Activated CD4-positive, alpha-beta T cell treated with anti-CD3 and anti-CD28 coated beads, Interleukin-2, amount 10 ng/mL, durations not matched to agents 7 days and 5 days (primary cell): Measurements from ENCODE around the gene MDGA2. TPM values are rescaled to one million over a fixed set of nuclear protein-coding genes. Genes with fewer than 3 reads are reported as not detected.

ENCODE experiments used
- CTCF ChIA-PET: fragments of 350-600 bp; sonication (Branson Sonifier 250); formaldehyde crosslinking; loops from one replicate; lab custom pipeline; 2021; ENCODE audit warnings: antibody characterized with exemption; lab: Charles Lee
- POLR2A ChIA-PET: fragments of 350-600 bp; sonication (Branson Sonifier 250); formaldehyde crosslinking; loops from one replicate; lab custom pipeline; 2021; ENCODE audit warnings: antibody characterized with exemption; lab: Charles Lee
- DNase-seq: peaks from one replicate; pipeline ENCODE4 v3.0.0-alpha.2; 2020
- H3K27ac Mint-ChIP-seq: one replicate; pipeline ENCODE4 v1.8.0; 2021; ENCODE audit warnings: mild to moderate bottlenecking, moderate library complexity, mixed read lengths
- H3K27me3 Mint-ChIP-seq: one replicate; pipeline ENCODE4 v1.8.0; 2021; ENCODE audit warnings: mixed read lengths
- H3K36me3 Mint-ChIP-seq: one replicate; pipeline ENCODE4 v1.8.0; 2021; ENCODE audit warnings: low read depth, mixed read lengths
- H3K4me1 Mint-ChIP-seq: one replicate; pipeline ENCODE4 v1.8.0; 2021; ENCODE audit warnings: mixed read lengths
- H3K4me3 Mint-ChIP-seq: one replicate; pipeline ENCODE4 v1.8.0; 2021; ENCODE audit warnings: mild to moderate bottlenecking, moderate library complexity, mixed read lengths
- H3K9me3 Mint-ChIP-seq: one replicate; pipeline ENCODE4 v1.8.0; 2021; ENCODE audit warnings: mixed read lengths
- total RNA-seq, 2 experiments: library from RNA; stranded (reverse); gene quantifications; one replicate each; pipeline ENCODE4 v1.2.3, GENCODE V29; 2021

The MDGA2 gene
- total RNA-seq, 2 experiments from 2014 or later = not detected

- ChIA-PET CTCF (interaction anchor here (0.7 kb wide), 1 partner anchor 27 kb away, joined by 3 read pairs; no protein-coding TSS in a partner anchor), POLR2A (no interaction called here)
- H3K4me3 Mint-ChIP-seq = no peak overlapping the region
- no peaks in the 10 kb centered on the region for H3K4me1 Mint-ChIP-seq
- no peaks in the 10 kb centered on the region for H3K9me3 Mint-ChIP-seq
- H3K36me3 Mint-ChIP-seq = no peaks in the 10 kb centered on the region
- no peak overlapping the region for H3K27ac Mint-ChIP-seq
- DNase-seq = no peak
- no peaks in the 10 kb centered on the region for H3K27me3 Mint-ChIP-seq
Measured at GRCh38 chr14:47595552-47595951, 79.9 kb downstream of the MDGA2 start.

- Mint-ChIP-seq H3K4me3 (no peak overlapping the region), H3K9me3 (no peaks in the 10 kb centered on the region), H3K27me3 (no peaks in the 10 kb centered on the region), H3K4me1 (no peaks in the 10 kb centered on the region), H3K36me3 (no peaks in the 10 kb centered on the region), H3K27ac (no peak overlapping the region)
- DNase-seq = no peak
- CTCF ChIA-PET = no interaction called here
- POLR2A ChIA-PET = no interaction called here
Measured at GRCh38 chr14:47590767-47591495, 84.5 kb downstream of the MDGA2 start.

- no peak overlapping the region for H3K4me3 Mint-ChIP-seq
Measured at GRCh38 chr14:47585447-47585846, 90.0 kb downstream of the MDGA2 start.

GRCh38 chr14:47567273-47567672, 108.1 kb downstream of the MDGA2 start:
- DNase-seq = no peak
- Mint-ChIP-seq H3K9me3 (peaks cover 6% of the 10 kb centered on the region), H3K27ac (no peak overlapping the region), H3K4me3 (no peak overlapping the region), H3K27me3 (no peaks in the 10 kb centered on the region), H3K4me1 (no peaks in the 10 kb centered on the region), H3K36me3 (no peaks in the 10 kb centered on the region)
- ChIA-PET CTCF (no interaction called here), POLR2A (no interaction called here)

More at GRCh38 chr14:47585447-47585846, 90.0 kb downstream of the MDGA2 start:
- Mint-ChIP-seq H3K9me3 (no peaks in the 10 kb centered on the region), H3K4me1 (no peaks in the 10 kb centered on the region), H3K27me3 (no peaks in the 10 kb centered on the region), H3K27ac (no peak overlapping the region), H3K36me3 (no peaks in the 10 kb centered on the region)
- CTCF ChIA-PET = no interaction called here
- no peak for DNase-seq
- POLR2A ChIA-PET = no interaction called here

GRCh38 chr14:47557894-47558293, 117.5 kb downstream of the MDGA2 start:
- no peak for DNase-seq
- POLR2A ChIA-PET = no interaction called here
- no peaks in the 10 kb centered on the region for H3K27me3 Mint-ChIP-seq
- no peak overlapping the region for H3K27ac Mint-ChIP-seq
- CTCF ChIA-PET = no interaction called here
- no peaks in the 10 kb centered on the region for H3K36me3 Mint-ChIP-seq
- peaks cover 2% of the 10 kb centered on the region for H3K9me3 Mint-ChIP-seq
- no peak overlapping the region for H3K4me3 Mint-ChIP-seq
- no peaks in the 10 kb centered on the region for H3K4me1 Mint-ChIP-seq

GRCh38 chr14:47555333-47555732, 120.1 kb downstream of the MDGA2 start:
- Mint-ChIP-seq H3K27me3 (no peaks in the 10 kb centered on the region), H3K9me3 (peaks cover 1% of the 10 kb centered on the region), H3K4me1 (no peaks in the 10 kb centered on the region), H3K36me3 (no peaks in the 10 kb centered on the region), H3K27ac (no peak overlapping the region), H3K4me3 (no peak overlapping the region)
- no peak for DNase-seq
- ChIA-PET POLR2A (no interaction called here), CTCF (no interaction called here)

GRCh38 chr14:47549886-47550285, 125.5 kb downstream of the MDGA2 start:
- no peaks in the 10 kb centered on the region for H3K36me3 Mint-ChIP-seq
- no peak overlapping the region for H3K27ac Mint-ChIP-seq
- no peak overlapping the region for H3K4me3 Mint-ChIP-seq
- no peaks in the 10 kb centered on the region for H3K9me3 Mint-ChIP-seq
- no peak for DNase-seq
- no peaks in the 10 kb centered on the region for H3K27me3 Mint-ChIP-seq
- ChIA-PET CTCF (no interaction called here), POLR2A (no interaction called here)
- no peaks in the 10 kb centered on the region for H3K4me1 Mint-ChIP-seq

- POLR2A ChIA-PET = no interaction called here
- DNase-seq = no peak
- no peaks in the 10 kb centered on the region for H3K4me1 Mint-ChIP-seq
- CTCF ChIA-PET = no interaction called here
- no peaks in the 10 kb centered on the region for H3K36me3 Mint-ChIP-seq
- no peaks in the 10 kb centered on the region for H3K27me3 Mint-ChIP-seq
- H3K27ac Mint-ChIP-seq = no peak overlapping the region
- no peaks in the 10 kb centered on the region for H3K9me3 Mint-ChIP-seq
- no peak overlapping the region for H3K4me3 Mint-ChIP-seq
Measured at GRCh38 chr14:47543459-47543858, 131.9 kb downstream of the MDGA2 start.

GRCh38 chr14:47541662-47542061, 133.7 kb downstream of the MDGA2 start:
- Mint-ChIP-seq H3K9me3 (no peaks in the 10 kb centered on the region), H3K36me3 (no peaks in the 10 kb centered on the region), H3K27ac (no peak overlapping the region), H3K4me1 (no peaks in the 10 kb centered on the region), H3K4me3 (no peak overlapping the region), H3K27me3 (no peaks in the 10 kb centered on the region)
- no peak for DNase-seq
- ChIA-PET POLR2A (no interaction called here), CTCF (no interaction called here)

GRCh38 chr14:47539031-47539461, 136.4 kb downstream of the MDGA2 start:
- H3K27ac Mint-ChIP-seq = no peak overlapping the region
- H3K4me3 Mint-ChIP-seq = no peak overlapping the region
- no peaks in the 10 kb centered on the region for H3K4me1 Mint-ChIP-seq
- H3K27me3 Mint-ChIP-seq = no peaks in the 10 kb centered on the region
- no peaks in the 10 kb centered on the region for H3K36me3 Mint-ChIP-seq
- ChIA-PET CTCF (no interaction called here), POLR2A (no interaction called here)
- DNase-seq = no peak
- no peaks in the 10 kb centered on the region for H3K9me3 Mint-ChIP-seq

- Mint-ChIP-seq H3K4me1 (no peaks in the 10 kb centered on the region), H3K27me3 (no peaks in the 10 kb centered on the region), H3K36me3 (no peaks in the 10 kb centered on the region), H3K9me3 (no peaks in the 10 kb centered on the region), H3K4me3 (no peak overlapping the region), H3K27ac (no peak overlapping the region)
- POLR2A ChIA-PET = no interaction called here
- DNase-seq = no peak
- CTCF ChIA-PET = no interaction called here
Measured at GRCh38 chr14:47536341-47536740, 139.1 kb downstream of the MDGA2 start.

- Mint-ChIP-seq H3K36me3 (no peaks in the 10 kb centered on the region), H3K27ac (no peak overlapping the region), H3K27me3 (no peaks in the 10 kb centered on the region), H3K9me3 (peaks cover 6% of the 10 kb centered on the region), H3K4me1 (no peaks in the 10 kb centered on the region), H3K4me3 (no peak overlapping the region)
- POLR2A ChIA-PET = no interaction called here
- CTCF ChIA-PET = no interaction called here
- no peak for DNase-seq
Measured at GRCh38 chr14:47526591-47527244, 148.7 kb downstream of the MDGA2 start.

GRCh38 chr14:47524524-47524923, 150.9 kb downstream of the MDGA2 start:
- H3K4me3 Mint-ChIP-seq = no peak overlapping the region
- POLR2A ChIA-PET = no interaction called here
- H3K36me3 Mint-ChIP-seq = no peaks in the 10 kb centered on the region
- DNase-seq = no peak
- H3K27me3 Mint-ChIP-seq = no peaks in the 10 kb centered on the region
- no peaks in the 10 kb centered on the region for H3K9me3 Mint-ChIP-seq
- CTCF ChIA-PET = no interaction called here
- no peak overlapping the region for H3K27ac Mint-ChIP-seq
- no peaks in the 10 kb centered on the region for H3K4me1 Mint-ChIP-seq
